ENCODE results near the gene GFOD2. TPM values are rescaled to one million over a fixed set of nuclear protein-coding genes. Genes with fewer than 3 reads are reported as not detected.

The GFOD2 gene
- polyA plus RNA-seq, 3 donors = 3.7 to 9.4 (median 3.8) TPM

DNA sequence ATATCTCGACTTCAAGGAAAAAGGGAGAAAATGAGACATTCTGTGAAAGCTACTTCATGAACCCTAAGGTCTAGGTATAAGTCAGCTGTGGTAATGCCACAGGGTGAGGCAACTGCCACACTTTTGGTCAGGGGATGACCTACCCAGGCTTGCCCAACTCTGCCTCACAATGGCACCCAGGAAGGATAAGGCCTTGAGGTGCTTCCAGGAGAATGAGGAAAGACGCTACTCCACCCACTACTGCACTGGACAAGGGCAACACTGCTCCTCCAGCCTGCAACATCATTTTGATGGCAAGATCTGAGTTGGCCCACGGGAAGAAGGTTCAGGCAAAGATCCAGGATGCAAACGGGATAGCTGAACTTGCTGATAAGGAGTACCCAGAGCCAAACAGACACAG is 22.0 kb upstream of the GFOD2 start:
- WGBS (ENCODE audit: insufficient coverage) = no CpG with 5 or more reads among the region's 4 CpGs
- H3K36me3 Mint-ChIP-seq = peaks cover 48 to 74% of the 10 kb centered on the region in 2 donors
- Histone ChIP-seq H3K9ac (ENCODE audit: insufficient read depth, low read length, poor library complexity, severe bottlenecking) (no peak overlapping the region), H3K4me1 (ENCODE audit: control insufficient read depth in 1 of 2, insufficient read depth in 2 of 2, low read length in 2 of 2) (no peaks in the 10 kb centered on the region), H3K27ac (ENCODE audit: low read depth in 1 of 2, low read length in 2 of 2) (no peak overlapping the region), H3K4me2 (replicated peaks; ENCODE audit: extremely low read depth, low read length, poor library complexity, severe bottlenecking) (no peak overlapping the region), H4K20me1 (ENCODE audit: insufficient read depth, low read length) (no peaks in the 10 kb centered on the region), H3K9me3 (replicated peaks in 1 of 2; ENCODE audit: control insufficient read depth in 1 of 2, insufficient read depth in 1 of 2, low read length in 2 of 2) (no peaks in the 10 kb centered on the region), H2AFZ (ENCODE audit: insufficient read depth, low read depth, low read length, poor library complexity, severe bottlenecking) (no peak overlapping the region), H3K4me3 (replicated peaks in 1 of 3; ENCODE audit: low read depth in 2 of 3, low read length in 3 of 3) (no peak overlapping the region), H3K79me2 (ENCODE audit: insufficient read depth, low read length) (no peaks in the 10 kb centered on the region), H3K27me3 (ENCODE audit: control insufficient read depth in 2 of 2, insufficient read depth in 2 of 2, low read length in 2 of 2) (no peaks in the 10 kb centered on the region), H3K36me3 (replicated peaks in 1 of 2; ENCODE audit: control insufficient read depth in 1 of 2, insufficient read depth in 2 of 2, low read length in 2 of 2) (peaks cover 49 to 75% of the 10 kb centered on the region in 2 donors)
- H3K9me3 Mint-ChIP-seq = no peaks in the 10 kb centered on the region
- H3K4me1 Mint-ChIP-seq = no peaks in the 10 kb centered on the region
- H3K4me3 Mint-ChIP-seq = no peak overlapping the region
- intact Hi-C loops (cut with micrococcal nuclease) = no loop called here
- H3K27me3 Mint-ChIP-seq (ENCODE audit: low read depth in 3 of 3) = no peaks in the 10 kb centered on the region
- H3K27ac Mint-ChIP-seq = peak overlapping the region in 1 of 7 donors; percentile 53
- no peak for DNase-seq
- TF ChIP-seq, protein P1, sequence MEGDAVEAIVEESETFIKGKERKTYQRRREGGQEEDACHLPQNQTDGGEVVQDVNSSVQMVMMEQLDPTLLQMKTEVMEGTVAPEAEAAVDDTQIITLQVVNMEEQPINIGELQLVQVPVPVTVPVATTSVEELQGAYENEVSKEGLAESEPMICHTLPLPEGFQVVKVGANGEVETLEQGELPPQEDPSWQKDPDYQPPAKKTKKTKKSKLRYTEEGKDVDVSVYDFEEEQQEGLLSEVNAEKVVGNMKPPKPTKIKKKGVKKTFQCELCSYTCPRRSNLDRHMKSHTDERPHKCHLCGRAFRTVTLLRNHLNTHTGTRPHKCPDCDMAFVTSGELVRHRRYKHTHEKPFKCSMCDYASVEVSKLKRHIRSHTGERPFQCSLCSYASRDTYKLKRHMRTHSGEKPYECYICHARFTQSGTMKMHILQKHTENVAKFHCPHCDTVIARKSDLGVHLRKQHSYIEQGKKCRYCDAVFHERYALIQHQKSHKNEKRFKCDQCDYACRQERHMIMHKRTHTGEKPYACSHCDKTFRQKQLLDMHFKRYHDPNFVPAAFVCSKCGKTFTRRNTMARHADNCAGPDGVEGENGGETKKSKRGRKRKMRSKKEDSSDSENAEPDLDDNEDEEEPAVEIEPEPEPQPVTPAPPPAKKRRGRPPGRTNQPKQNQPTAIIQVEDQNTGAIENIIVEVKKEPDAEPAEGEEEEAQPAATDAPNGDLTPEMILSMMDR (IDR thresholded peaks at IDR 0.05) = no peak

DNA sequence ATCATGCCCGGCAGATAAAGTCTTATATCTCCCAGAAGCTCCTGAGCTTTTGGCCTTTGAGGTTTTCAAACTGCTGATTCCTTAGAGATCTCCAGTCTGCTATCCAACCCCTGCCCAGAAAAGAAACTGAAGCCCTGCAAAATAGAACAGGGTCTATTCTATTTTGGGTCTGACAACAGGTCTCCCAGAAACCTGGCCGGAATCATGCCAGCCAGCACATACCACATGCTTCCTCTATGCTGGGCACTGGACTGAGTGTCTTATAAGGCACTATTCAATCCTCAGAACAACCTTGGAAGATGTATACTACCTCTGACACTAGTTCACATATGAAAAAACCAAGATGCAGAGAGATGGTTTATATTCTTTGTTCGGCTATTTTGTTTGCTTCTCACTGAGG is 21.3 kb upstream of the GFOD2 start:
- Histone ChIP-seq H2AFZ (ENCODE audit: insufficient read depth, low read depth, low read length, poor library complexity, severe bottlenecking) (no peak overlapping the region), H3K27ac (ENCODE audit: low read depth in 1 of 2, low read length in 2 of 2) (no peak overlapping the region), H4K20me1 (ENCODE audit: insufficient read depth, low read length) (no peaks in the 10 kb centered on the region), H3K4me2 (replicated peaks; ENCODE audit: extremely low read depth, low read length, poor library complexity, severe bottlenecking) (no peak overlapping the region), H3K4me1 (ENCODE audit: control insufficient read depth in 1 of 2, insufficient read depth in 2 of 2, low read length in 2 of 2) (no peaks in the 10 kb centered on the region), H3K9ac (ENCODE audit: insufficient read depth, low read length, poor library complexity, severe bottlenecking) (no peak overlapping the region), H3K27me3 (ENCODE audit: control insufficient read depth in 2 of 2, insufficient read depth in 2 of 2, low read length in 2 of 2) (no peaks in the 10 kb centered on the region), H3K79me2 (ENCODE audit: insufficient read depth, low read length) (no peaks in the 10 kb centered on the region), H3K36me3 (replicated peaks in 1 of 2; ENCODE audit: control insufficient read depth in 1 of 2, insufficient read depth in 2 of 2, low read length in 2 of 2) (peaks cover 49 to 75% of the 10 kb centered on the region in 2 donors), H3K9me3 (replicated peaks in 1 of 2; ENCODE audit: control insufficient read depth in 1 of 2, insufficient read depth in 1 of 2, low read length in 2 of 2) (no peaks in the 10 kb centered on the region), H3K4me3 (replicated peaks in 1 of 3; ENCODE audit: low read depth in 2 of 3, low read length in 3 of 3) (no peak overlapping the region)
- H3K27me3 Mint-ChIP-seq (ENCODE audit: low read depth in 3 of 3) = no peaks in the 10 kb centered on the region
- TF ChIP-seq, protein P1 (IDR thresholded peaks at IDR 0.05) = no peak
- intact Hi-C loops (cut with micrococcal nuclease) = no loop called here
- no peaks in the 10 kb centered on the region for H3K4me1 Mint-ChIP-seq
- no peak overlapping the region for H3K27ac Mint-ChIP-seq
- no peak for DNase-seq
- H3K9me3 Mint-ChIP-seq = no peaks in the 10 kb centered on the region
- 90% methylated on average over 3 of the region's 3 CpGs for WGBS (ENCODE audit: insufficient coverage)
- H3K4me3 Mint-ChIP-seq = no peak overlapping the region
- peaks cover 46 to 78% of the 10 kb centered on the region in 2 donors for H3K36me3 Mint-ChIP-seq
